HepG2 (cell line): ENCODE measurements around the gene PLPPR2. TPM values are rescaled to one million over a fixed set of nuclear protein-coding genes. Genes with fewer than 3 reads are reported as not detected.

ENCODE experiments used
- AGO1 ChIP-seq: fragments of 200-400 bp; formaldehyde crosslinking; IDR thresholded peaks from 2 replicates; pipeline ENCODE4 v1.6.1; 2017; ENCODE audit warnings: mild to moderate bottlenecking, low read depth, low read length, moderate library complexity; ENCODE audit not compliant: poor library complexity, severe bottlenecking
- HNRNPK ChIP-seq: fragments of 200-400 bp; formaldehyde crosslinking; IDR thresholded peaks from 2 replicates; pipeline ENCODE4 v1.6.1; 2018; ENCODE audit warnings: low read length, low read depth, moderate library complexity, mild to moderate bottlenecking; ENCODE audit not compliant: poor library complexity, severe bottlenecking
- HNRNPL ChIP-seq: fragments of 200-400 bp; formaldehyde crosslinking; IDR thresholded peaks from 2 replicates; pipeline ENCODE4 v1.6.1; 2017; ENCODE audit warnings: mild to moderate bottlenecking, low read depth, low read length
- MEIS2 ChIP-seq: sonication (generic); formaldehyde crosslinking; IDR thresholded peaks from 2 replicates; pipeline ENCODE4 v1.9.0; 2021; ENCODE audit warnings: mild to moderate bottlenecking, missing genetic modification reagents
- NFIC ChIP-seq: IDR thresholded peaks from 2 replicates; pipeline ENCODE4 v1.6.1; 2012; ENCODE audit warnings: mild to moderate bottlenecking, low read length, inconsistent platforms
- PHF21A ChIP-seq: sonication (generic); formaldehyde crosslinking; IDR thresholded peaks from 2 replicates; pipeline ENCODE4 v1.5.0; 2020; ENCODE audit warnings: mild to moderate bottlenecking, missing genetic modification reagents
- SMAD9 ChIP-seq: sonication (generic); formaldehyde crosslinking; IDR thresholded peaks from 2 replicates; pipeline ENCODE4 v1.5.1; 2020; ENCODE audit warnings: mild to moderate bottlenecking, missing genetic modification reagents
- SRY ChIP-seq: sonication (generic); formaldehyde crosslinking; IDR thresholded peaks from 2 replicates; pipeline ENCODE4 v1.8.0; 2022; ENCODE audit warnings: mild to moderate bottlenecking, missing genetic modification reagents
- ZNF124 ChIP-seq: sonication (generic); formaldehyde crosslinking; IDR thresholded peaks from 2 replicates; pipeline ENCODE4 v1.4.0; 2020; ENCODE audit warnings: missing genetic modification reagents
- ZNF235 ChIP-seq: sonication (generic); formaldehyde crosslinking; IDR thresholded peaks from 2 replicates; pipeline ENCODE4 v1.8.1; 2023; ENCODE audit warnings: mild to moderate bottlenecking, missing genetic modification reagents, borderline replicate concordance
- ZNF337 ChIP-seq: sonication (generic); formaldehyde crosslinking; IDR thresholded peaks from 2 replicates; pipeline ENCODE4 v1.5.1; 2020; ENCODE audit warnings: missing genetic modification reagents, low read depth, mild to moderate bottlenecking, borderline replicate concordance
- ZNF431 ChIP-seq: sonication (generic); formaldehyde crosslinking; IDR thresholded peaks from 2 replicates; pipeline ENCODE4 v1.9.0; 2022; ENCODE audit warnings: missing genetic modification reagents, low read depth, mild to moderate bottlenecking, borderline replicate concordance
- ZNF451 ChIP-seq: sonication (generic); formaldehyde crosslinking; IDR thresholded peaks from 2 replicates; pipeline ENCODE4 v1.5.0; 2020; ENCODE audit warnings: mild to moderate bottlenecking, missing genetic modification reagents
- ZNF567 ChIP-seq: sonication (generic); formaldehyde crosslinking; IDR thresholded peaks from 2 replicates; pipeline ENCODE4 v1.8.1; 2023; ENCODE audit warnings: mild to moderate bottlenecking, missing genetic modification reagents, borderline replicate concordance
- ZNF572 ChIP-seq: sonication (generic); formaldehyde crosslinking; IDR thresholded peaks from 2 replicates; pipeline ENCODE4 v1.5.1; 2020; ENCODE audit warnings: mild to moderate bottlenecking, missing genetic modification reagents
- polyA plus RNA-seq, 8 experiments: library from polyadenylated mRNA; depleted of rRNA in 3 of 8; stranded (reverse) in 7 of 8; unstranded in 1 of 8; fragments of >200 nt; fragmentation: Illumina TruSeq in 4 of 8; extraction: Trizol in 4 of 8; gene quantifications; 2 replicates each; pipeline versions ENCODE4 v1.2.1 to v1.2.3, GENCODE V29; 2011 to 2016; ENCODE audit warnings: low read depth in 4 of 8, missing spikeins in 1 of 8, mixed read lengths in 1 of 8; ENCODE audit not compliant: insufficient read depth in 1 of 8
- total RNA-seq, 5 experiments: library from RNA; depleted of rRNA; stranded (reverse); fragments of >200 nt; fragmentation: Illumina TruSeq; extraction: Trizol; gene quantifications; 2 replicates each; pipeline ENCODE4 v1.2.3, GENCODE V29; 2016; ENCODE audit warnings: low read depth in 1 of 5
- TF ChIP-seq, protein P1 (sequence below): IDR thresholded peaks from 2 replicates; pipeline ENCODE4 v1.6.1; 2016; ENCODE audit warnings: mild to moderate bottlenecking
- TF ChIP-seq, protein P2 (sequence below), 2 experiments: sonication (generic) in 1 of 2; formaldehyde crosslinking in 1 of 2; IDR thresholded peaks; 2 replicates each; pipeline versions ENCODE4 v1.4.0 to v1.6.1; 2018 to 2020; ENCODE audit warnings: missing genetic modification reagents in 2 of 2, borderline replicate concordance in 1 of 2, low read depth in 1 of 2, mild to moderate bottlenecking in 1 of 2, missing biosample characterization in 1 of 2
- TF ChIP-seq, protein P3 (sequence below): sonication (generic); formaldehyde crosslinking; IDR thresholded peaks from 2 replicates; pipeline ENCODE4 v1.4.0; 2020; ENCODE audit warnings: missing genetic modification reagents
- TF ChIP-seq, protein P4 (sequence below): sonication (generic); formaldehyde crosslinking; IDR thresholded peaks from 2 replicates; pipeline ENCODE4 v1.8.0; 2023; ENCODE audit warnings: mild to moderate bottlenecking, missing genetic modification reagents

The PLPPR2 gene
- total and polyA plus RNA-seq, 2 of the 13 experiments (the other 11 are each of a cell fraction or from before 2014, with no cell fraction given), result 1.5 to 2.1 TPM

DNA sequence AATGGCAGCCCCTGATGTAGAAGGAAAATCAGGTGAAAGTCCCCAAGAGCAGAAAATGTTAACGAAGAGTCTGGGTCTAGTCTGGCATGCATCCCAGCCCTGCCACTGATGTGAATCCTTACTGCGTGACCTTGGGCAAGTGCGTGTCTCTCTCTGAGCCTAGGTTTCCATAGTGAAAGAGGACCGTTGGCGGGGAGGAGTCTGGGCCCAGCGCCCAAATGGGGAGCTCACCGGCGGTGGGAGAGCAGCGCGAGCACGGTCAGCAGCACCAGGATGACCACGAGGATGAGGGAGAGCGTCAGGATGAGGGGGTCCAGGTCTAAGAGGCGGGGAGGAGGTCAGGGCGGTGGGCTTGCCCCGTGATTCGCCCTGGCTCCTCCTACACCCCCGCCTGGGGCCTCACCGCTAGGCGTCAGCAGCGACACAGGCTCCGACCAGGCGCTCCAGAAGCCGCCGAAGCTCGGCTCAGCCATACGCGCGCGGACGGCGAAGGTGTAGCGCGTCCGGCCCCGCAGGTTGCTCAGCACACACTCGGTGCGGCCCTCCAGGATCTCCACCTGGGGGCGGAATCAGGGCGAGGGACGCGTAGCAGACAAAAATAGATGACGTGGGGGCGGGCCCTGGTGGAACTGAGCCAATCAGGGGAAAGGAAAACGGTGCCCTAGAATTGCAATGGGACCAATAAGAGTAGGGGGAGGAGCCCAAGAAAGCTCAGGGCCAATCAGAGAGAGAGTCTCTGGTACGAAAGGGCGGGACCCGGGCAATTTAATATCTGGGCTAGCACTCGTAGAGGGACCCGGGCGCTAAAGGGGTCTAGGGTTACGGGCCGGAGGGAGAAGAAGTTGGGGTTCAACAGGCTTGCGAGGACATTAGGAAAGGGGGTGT is 25.7 kb downstream of the PLPPR2 start (continued):
- TF ChIP-seq, protein P1, sequence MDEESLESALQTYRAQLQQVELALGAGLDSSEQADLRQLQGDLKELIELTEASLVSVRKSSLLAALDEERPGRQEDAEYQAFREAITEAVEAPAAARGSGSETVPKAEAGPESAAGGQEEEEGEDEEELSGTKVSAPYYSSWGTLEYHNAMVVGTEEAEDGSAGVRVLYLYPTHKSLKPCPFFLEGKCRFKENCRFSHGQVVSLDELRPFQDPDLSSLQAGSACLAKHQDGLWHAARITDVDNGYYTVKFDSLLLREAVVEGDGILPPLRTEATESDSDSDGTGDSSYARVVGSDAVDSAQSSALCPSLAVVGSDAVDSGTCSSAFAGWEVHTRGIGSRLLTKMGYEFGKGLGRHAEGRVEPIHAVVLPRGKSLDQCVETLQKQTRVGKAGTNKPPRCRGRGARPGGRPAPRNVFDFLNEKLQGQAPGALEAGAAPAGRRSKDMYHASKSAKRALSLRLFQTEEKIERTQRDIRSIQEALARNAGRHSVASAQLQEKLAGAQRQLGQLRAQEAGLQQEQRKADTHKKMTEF (CRISPR knock-in tag), result peak; percentile 79
- TF ChIP-seq HNRNPK (peak; percentile 51), SMAD9 (CRISPR knock-in tag) (no peak), ZNF431 (CRISPR knock-in tag) (no peak), ZNF124 (no peak; the same call in 1 of the 2 replicates), SRY (peak; percentile 91; the same call in 1 of the 2 replicates), PHF21A (peak; percentile 94), ZNF572 (0 out of 2 replicates have a peak, but pooled peaks have one; percentile 73), ZNF235 (CRISPR knock-in tag) (no peak), HNRNPL (no peak), ZNF451 (CRISPR knock-in tag) (0 out of 2 replicates have a peak, but pooled peaks have one; percentile 54), NFIC (no peak), MEIS2 (CRISPR knock-in tag) (no peak), AGO1 (peak; percentile 65), ZNF567 (CRISPR knock-in tag) (peak; percentile 66; the same call in 1 of the 2 replicates), ZNF337 (CRISPR knock-in tag) (peak; percentile 72; the same call in 1 of the 2 replicates)
- TF ChIP-seq, protein P2, sequence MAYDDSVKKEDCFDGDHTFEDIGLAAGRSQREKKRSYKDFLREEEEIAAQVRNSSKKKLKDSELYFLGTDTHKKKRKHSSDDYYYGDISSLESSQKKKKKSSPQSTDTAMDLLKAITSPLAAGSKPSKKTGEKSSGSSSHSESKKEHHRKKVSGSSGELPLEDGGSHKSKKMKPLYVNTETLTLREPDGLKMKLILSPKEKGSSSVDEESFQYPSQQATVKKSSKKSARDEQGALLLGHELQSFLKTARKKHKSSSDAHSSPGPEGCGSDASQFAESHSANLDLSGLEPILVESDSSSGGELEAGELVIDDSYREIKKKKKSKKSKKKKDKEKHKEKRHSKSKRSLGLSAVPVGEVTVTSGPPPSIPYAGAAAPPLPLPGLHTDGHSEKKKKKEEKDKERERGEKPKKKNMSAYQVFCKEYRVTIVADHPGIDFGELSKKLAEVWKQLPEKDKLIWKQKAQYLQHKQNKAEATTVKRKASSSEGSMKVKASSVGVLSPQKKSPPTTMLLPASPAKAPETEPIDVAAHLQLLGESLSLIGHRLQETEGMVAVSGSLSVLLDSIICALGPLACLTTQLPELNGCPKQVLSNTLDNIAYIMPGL (CRISPR knock-in tag; IDR thresholded peaks at IDR 0.05; ENCODE audit: borderline replicate concordance in 1 of 2, low read depth in 1 of 2), result peak; percentile 91 to 96; a peak in 3 of 4 replicates
- TF ChIP-seq, protein P3, sequence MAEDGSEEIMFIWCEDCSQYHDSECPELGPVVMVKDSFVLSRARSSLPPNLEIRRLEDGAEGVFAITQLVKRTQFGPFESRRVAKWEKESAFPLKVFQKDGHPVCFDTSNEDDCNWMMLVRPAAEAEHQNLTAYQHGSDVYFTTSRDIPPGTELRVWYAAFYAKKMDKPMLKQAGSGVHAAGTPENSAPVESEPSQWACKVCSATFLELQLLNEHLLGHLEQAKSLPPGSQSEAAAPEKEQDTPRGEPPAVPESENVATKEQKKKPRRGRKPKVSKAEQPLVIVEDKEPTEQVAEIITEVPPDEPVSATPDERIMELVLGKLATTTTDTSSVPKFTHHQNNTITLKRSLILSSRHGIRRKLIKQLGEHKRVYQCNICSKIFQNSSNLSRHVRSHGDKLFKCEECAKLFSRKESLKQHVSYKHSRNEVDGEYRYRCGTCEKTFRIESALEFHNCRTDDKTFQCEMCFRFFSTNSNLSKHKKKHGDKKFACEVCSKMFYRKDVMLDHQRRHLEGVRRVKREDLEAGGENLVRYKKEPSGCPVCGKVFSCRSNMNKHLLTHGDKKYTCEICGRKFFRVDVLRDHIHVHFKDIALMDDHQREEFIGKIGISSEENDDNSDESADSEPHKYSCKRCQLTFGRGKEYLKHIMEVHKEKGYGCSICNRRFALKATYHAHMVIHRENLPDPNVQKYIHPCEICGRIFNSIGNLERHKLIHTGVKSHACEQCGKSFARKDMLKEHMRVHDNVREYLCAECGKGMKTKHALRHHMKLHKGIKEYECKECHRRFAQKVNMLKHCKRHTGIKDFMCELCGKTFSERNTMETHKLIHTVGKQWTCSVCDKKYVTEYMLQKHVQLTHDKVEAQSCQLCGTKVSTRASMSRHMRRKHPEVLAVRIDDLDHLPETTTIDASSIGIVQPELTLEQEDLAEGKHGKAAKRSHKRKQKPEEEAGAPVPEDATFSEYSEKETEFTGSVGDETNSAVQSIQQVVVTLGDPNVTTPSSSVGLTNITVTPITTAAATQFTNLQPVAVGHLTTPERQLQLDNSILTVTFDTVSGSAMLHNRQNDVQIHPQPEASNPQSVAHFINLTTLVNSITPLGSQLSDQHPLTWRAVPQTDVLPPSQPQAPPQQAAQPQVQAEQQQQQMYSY (CRISPR knock-in tag), result no peak
- TF ChIP-seq, protein P4, sequence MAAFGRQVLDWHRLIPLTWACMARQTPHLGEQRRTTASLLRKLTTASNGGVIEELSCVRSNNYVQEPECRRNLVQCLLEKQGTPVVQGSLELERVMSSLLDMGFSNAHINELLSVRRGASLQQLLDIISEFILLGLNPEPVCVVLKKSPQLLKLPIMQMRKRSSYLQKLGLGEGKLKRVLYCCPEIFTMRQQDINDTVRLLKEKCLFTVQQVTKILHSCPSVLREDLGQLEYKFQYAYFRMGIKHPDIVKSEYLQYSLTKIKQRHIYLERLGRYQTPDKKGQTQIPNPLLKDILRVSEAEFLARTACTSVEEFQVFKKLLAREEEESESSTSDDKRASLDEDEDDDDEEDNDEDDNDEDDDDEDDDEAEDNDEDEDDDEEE (CRISPR knock-in tag), result no peak
